A673 (cell line): ENCODE measurements around the gene ANKRD44. TPM values are rescaled to one million over a fixed set of nuclear protein-coding genes. Genes with fewer than 3 reads are reported as not detected.

Experiments
- BruUV-seq: library from RNA; stranded (reverse); fragments of 400-500 nt; replicated peaks from 2 replicates; lab custom pipeline; 2021; lab: Mats Ljungman, UMichigan
- CTCF ChIA-PET: fragments of 300-600 bp; sonication (Branson Sonifier 250); formaldehyde crosslinking; loops from one replicate; lab custom pipeline; 2022; ENCODE audit warnings: antibody characterized with exemption; lab: Charles Lee
- POLR2A ChIA-PET: fragments of 300-600 bp; sonication (Branson Sonifier 250); formaldehyde crosslinking; loops from one replicate; lab custom pipeline; 2022; ENCODE audit warnings: antibody characterized with exemption; ENCODE audit not compliant: low non-redundant PET; lab: Charles Lee
- DNase-seq: peaks from one replicate; pipeline ENCODE4 v3.0.0-alpha.2; 2015; ENCODE audit warnings: low spot score
- H3K27ac ChIP-seq: fragments of 200-600 bp; sonication (generic); 2 replicates; pipeline ENCODE4 v1.5.1; 2016; ENCODE audit warnings: mixed run types, low read depth, mild to moderate bottlenecking, mixed read lengths, antibody characterized with exemption, low read length; ENCODE audit not compliant: poor library complexity, severe bottlenecking
- H3K27me3 ChIP-seq: fragments of 200-600 bp; sonication (generic); replicated peaks from 2 replicates; pipeline ENCODE4 v1.6.1; 2017; ENCODE audit warnings: mixed run types, low read depth, mild to moderate bottlenecking, mixed read lengths, antibody characterized with exemption, low read length; ENCODE audit not compliant: insufficient read depth, poor library complexity
- H3K36me3 ChIP-seq: fragments of 200-600 bp; sonication (generic); 2 replicates; pipeline ENCODE4 v1.6.1; 2016; ENCODE audit warnings: mixed run types, mild to moderate bottlenecking, mixed read lengths, antibody characterized with exemption, low read length; ENCODE audit not compliant: insufficient read depth, poor library complexity, severe bottlenecking
- H3K4me1 ChIP-seq: fragments of 200-600 bp; sonication (generic); 2 replicates; pipeline ENCODE4 v1.6.1; 2017; ENCODE audit warnings: mixed run types, mild to moderate bottlenecking, mixed read lengths, antibody characterized with exemption, low read length; ENCODE audit not compliant: insufficient read depth, poor library complexity, severe bottlenecking
- H3K4me3 ChIP-seq: fragments of 200-600 bp; sonication (generic); 2 replicates; pipeline ENCODE4 v1.5.1; 2016; ENCODE audit warnings: low read depth, mixed run types, mild to moderate bottlenecking, mixed read lengths, low read length; ENCODE audit not compliant: poor library complexity, severe bottlenecking
- H3K9me3 ChIP-seq: fragments of 200-600 bp; sonication (generic); 2 replicates; pipeline ENCODE4 v1.6.1; 2016; ENCODE audit warnings: mixed run types, low read depth, mild to moderate bottlenecking, mixed read lengths, antibody characterized with exemption, low read length; ENCODE audit not compliant: poor library complexity, severe bottlenecking
- CTCF ChIP-seq: fragments of 300-800, 200-600 bp; sonication (generic); conservative IDR thresholded peaks from 2 replicates; pipeline ENCODE4 v1.5.1; 2017; ENCODE audit warnings: low read depth, mild to moderate bottlenecking, antibody characterized with exemption, low read length, moderate library complexity, mixed read lengths
- EZH2 ChIP-seq: fragments of 200-600 bp; sonication (generic); IDR thresholded peaks from 2 replicates; pipeline ENCODE4 v1.6.1; 2017; ENCODE audit warnings: borderline replicate concordance, low read depth, mild to moderate bottlenecking, mixed read lengths, antibody characterized with exemption, low read length; ENCODE audit not compliant: poor library complexity, severe bottlenecking
- intact Hi-C: fragments of 100-400 bp; cut with micrococcal nuclease; formaldehyde crosslinking; loops from one replicate; pipeline ENCODE4 v1.10.0; 2022; ENCODE audit not compliant: unreplicated experiment
- total RNA-seq: library from RNA; stranded (reverse); gene quantifications from 2 replicates; pipeline ENCODE4 v1.2.3, GENCODE V29; 2021

ANKRD44 gene
- total RNA-seq, 1 experiment from 2014 or later, result 17.0 TPM

- BruUV-seq, result no TSS peak
- intact Hi-C loops, result no loop called here
- DNase-seq, result no peak
- ChIA-PET CTCF (no interaction called here), POLR2A (no interaction called here)
- Histone ChIP-seq H3K4me3 (no peak overlapping the region), H3K36me3 (no peaks in the 10 kb centered on the region), H3K9me3 (no peaks in the 10 kb centered on the region), H3K27ac (no peak overlapping the region), H3K4me1 (no peaks in the 10 kb centered on the region), H3K27me3 (no peaks in the 10 kb centered on the region)
- TF ChIP-seq EZH2, result no peak
- no peak for TF ChIP-seq CTCF
These were observed 109.9 kb downstream of the ANKRD44 start for GRCh38 chr2:197200762-197201058.

GRCh38 chr2:197200051-197200761 lies 110.4 kb downstream of the ANKRD44 start:
- H3K27me3 ChIP-seq, result no peaks in the 10 kb centered on the region
- H3K36me3 ChIP-seq, result no peaks in the 10 kb centered on the region
- no peaks in the 10 kb centered on the region for H3K9me3 ChIP-seq
- POLR2A ChIA-PET, result no interaction called here
- no TSS peak for BruUV-seq
- no peak overlapping the region for H3K4me3 ChIP-seq
- CTCF ChIA-PET, result no interaction called here
- H3K4me1 ChIP-seq, result no peaks in the 10 kb centered on the region
- DNase-seq, result no peak
- no peak for TF ChIP-seq CTCF
- TF ChIP-seq EZH2, result no peak
- H3K27ac ChIP-seq, result no peak overlapping the region
- intact Hi-C loops, result no loop called here

DNA sequence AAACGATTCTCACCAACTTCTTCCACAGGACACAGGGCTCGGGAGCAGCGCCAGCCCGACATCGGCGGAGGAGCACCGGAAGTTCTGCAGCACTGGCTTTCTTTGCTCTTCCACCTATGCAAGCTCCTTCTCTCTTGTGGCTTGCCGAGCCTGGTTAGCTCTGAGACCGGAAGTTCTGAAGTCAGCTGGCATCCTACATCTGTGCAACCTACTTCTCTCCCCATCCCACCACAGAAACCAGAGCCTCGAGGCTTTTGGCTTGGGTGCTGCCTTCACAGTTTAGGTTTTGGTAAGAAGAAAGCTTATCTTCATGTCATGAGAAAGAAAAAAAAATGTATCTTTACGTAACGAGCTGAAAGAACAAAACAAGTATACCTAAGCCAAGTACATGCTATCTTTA lies 111.7 kb downstream of the ANKRD44 start:
- no peaks in the 10 kb centered on the region for H3K36me3 ChIP-seq
- H3K4me1 ChIP-seq, result no peaks in the 10 kb centered on the region
- no peak for DNase-seq
- intact Hi-C loops, result no loop called here
- H3K4me3 ChIP-seq, result no peak overlapping the region
- TF ChIP-seq EZH2, result no peak
- TF ChIP-seq CTCF, result no peak
- H3K9me3 ChIP-seq, result no peaks in the 10 kb centered on the region
- ChIA-PET POLR2A (no interaction called here), CTCF (interaction anchor here (0.6 kb wide), 1 partner anchor 120 kb away, joined by 4 read pairs; no protein-coding TSS in a partner anchor)
- H3K27ac ChIP-seq, result no peak overlapping the region
- H3K27me3 ChIP-seq, result no peaks in the 10 kb centered on the region
- no TSS peak for BruUV-seq
